Measurements from ENCODE around the gene AHNAK. TPM values are rescaled to one million over a fixed set of nuclear protein-coding genes. Genes with fewer than 3 reads are reported as not detected.

The AHNAK gene
- polyA plus RNA-seq, 1 experiment: 145 TPM

DNA sequence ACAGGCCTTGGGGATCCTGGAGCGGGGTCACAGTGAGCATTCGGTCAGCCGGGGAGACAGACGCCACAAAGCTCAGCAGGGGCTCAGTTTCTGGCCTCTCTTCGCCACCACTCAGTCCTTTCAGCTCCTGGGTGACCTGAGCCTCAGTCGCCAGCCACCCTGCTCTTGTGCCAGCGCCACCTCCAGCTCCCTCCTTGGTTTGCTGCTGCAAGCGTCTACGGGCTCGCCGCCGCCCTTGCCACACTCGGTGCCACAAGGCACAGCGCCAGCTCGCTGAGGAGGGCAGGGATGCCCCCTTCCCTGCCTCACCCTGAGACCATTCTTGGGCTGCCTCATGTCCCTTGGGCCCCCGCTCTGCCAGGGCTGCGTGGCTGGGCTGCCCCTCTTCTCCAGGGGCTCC is 28.6 kb upstream of the AHNAK start:
- TF ChIP-seq, protein P1, sequence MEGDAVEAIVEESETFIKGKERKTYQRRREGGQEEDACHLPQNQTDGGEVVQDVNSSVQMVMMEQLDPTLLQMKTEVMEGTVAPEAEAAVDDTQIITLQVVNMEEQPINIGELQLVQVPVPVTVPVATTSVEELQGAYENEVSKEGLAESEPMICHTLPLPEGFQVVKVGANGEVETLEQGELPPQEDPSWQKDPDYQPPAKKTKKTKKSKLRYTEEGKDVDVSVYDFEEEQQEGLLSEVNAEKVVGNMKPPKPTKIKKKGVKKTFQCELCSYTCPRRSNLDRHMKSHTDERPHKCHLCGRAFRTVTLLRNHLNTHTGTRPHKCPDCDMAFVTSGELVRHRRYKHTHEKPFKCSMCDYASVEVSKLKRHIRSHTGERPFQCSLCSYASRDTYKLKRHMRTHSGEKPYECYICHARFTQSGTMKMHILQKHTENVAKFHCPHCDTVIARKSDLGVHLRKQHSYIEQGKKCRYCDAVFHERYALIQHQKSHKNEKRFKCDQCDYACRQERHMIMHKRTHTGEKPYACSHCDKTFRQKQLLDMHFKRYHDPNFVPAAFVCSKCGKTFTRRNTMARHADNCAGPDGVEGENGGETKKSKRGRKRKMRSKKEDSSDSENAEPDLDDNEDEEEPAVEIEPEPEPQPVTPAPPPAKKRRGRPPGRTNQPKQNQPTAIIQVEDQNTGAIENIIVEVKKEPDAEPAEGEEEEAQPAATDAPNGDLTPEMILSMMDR (IDR thresholded peaks at IDR 0.05; ENCODE audit: insufficient read depth, low read depth, low read length): no peak
- Histone ChIP-seq H3K4me3 (ENCODE audit: low read depth, low read length) (peak overlapping the region; percentile 63), H3K27me3 (ENCODE audit: control insufficient read depth, insufficient read depth, low read length) (no peaks in the 10 kb centered on the region), H3K36me3 (ENCODE audit: control insufficient read depth, insufficient read depth, low read length) (peaks cover 19% of the 10 kb centered on the region)
- ChIA-PET CTCF (interaction anchor here (0.5 to 2.8 kb wide), 7 partner anchors 10 to 306 kb away, joined by 3 to 16 read pairs (median 4); partner anchors contain the start of genes EML3, SLC3A2 and TUT1), POLR2A (no interaction called here)
- DNase-seq (ENCODE audit: low read depth): no peak

GRCh38 chr11:62574363-62575071 is 27.9 kb upstream of the AHNAK start:
- Histone ChIP-seq H3K27me3 (ENCODE audit: control insufficient read depth, insufficient read depth, low read length) (no peaks in the 10 kb centered on the region), H3K36me3 (ENCODE audit: control insufficient read depth, insufficient read depth, low read length) (peaks cover 21% of the 10 kb centered on the region), H3K4me3 (ENCODE audit: low read depth, low read length) (peak overlapping the region; percentile 63)
- CTCF ChIA-PET: interaction anchor here (0.5 to 2.8 kb wide), 8 partner anchors 11 to 307 kb away, joined by 3 to 16 read pairs (median 5); partner anchors contain the start of genes EML3, SLC3A2 and TUT1
- POLR2A ChIA-PET: interaction anchor here (0.5 to 1.3 kb wide), 10 partner anchors 10 to 511 kb away, joined by 3 to 25 read pairs (median 5); partner anchors contain the start of genes HNRNPUL2, TUT1 and ZBTB3
- no peak for DNase-seq (ENCODE audit: low read depth)
- TF ChIP-seq, protein P1 (IDR thresholded peaks at IDR 0.05; ENCODE audit: insufficient read depth, low read depth, low read length): no peak

- TF ChIP-seq, protein P1 (IDR thresholded peaks at IDR 0.05; ENCODE audit: insufficient read depth, low read depth, low read length): no peak
- Histone ChIP-seq H3K36me3 (ENCODE audit: control insufficient read depth, insufficient read depth, low read length) (peaks cover 22% of the 10 kb centered on the region), H3K27me3 (ENCODE audit: control insufficient read depth, insufficient read depth, low read length) (no peaks in the 10 kb centered on the region), H3K4me3 (ENCODE audit: low read depth, low read length) (peak within 1 kb of the TSS; percentile 63)
- ChIA-PET CTCF (interaction anchor here (0.7 to 2.8 kb wide), 5 partner anchors 11 to 178 kb away, joined by 3 to 16 read pairs (median 6); no protein-coding TSS in a partner anchor), POLR2A (interaction anchor here (0.5 to 1.3 kb wide), 13 partner anchors 11 to 510 kb away, joined by 3 to 25 read pairs (median 5); partner anchors contain the start of genes HNRNPUL2, LRRN4CL, TUT1 and ZBTB3)
- DNase-seq (ENCODE audit: low read depth): peak; percentile 100
These were observed 27.2 kb upstream of the AHNAK start, which contains the start of gene EEF1G for GRCh38 chr11:62573592-62574362. Gene EEF1G, minus strand, starts transcription at chr11:62573891. Its CDS starts 49 bp downstream, at chr11:62573842.

GRCh38 chr11:62573006-62573591 is 26.5 kb upstream of the AHNAK start:
- no peak for DNase-seq (ENCODE audit: low read depth)
- Histone ChIP-seq H3K36me3 (ENCODE audit: control insufficient read depth, insufficient read depth, low read length) (peaks cover 20% of the 10 kb centered on the region), H3K4me3 (ENCODE audit: low read depth, low read length) (peak overlapping the region; percentile 57), H3K27me3 (ENCODE audit: control insufficient read depth, insufficient read depth, low read length) (no peaks in the 10 kb centered on the region)
- ChIA-PET POLR2A (interaction anchor here (0.6 to 1.3 kb wide), 11 partner anchors 12 to 181 kb away, joined by 3 to 25 read pairs (median 4); partner anchors contain the start of genes HNRNPUL2, LRRN4CL, TUT1 and ZBTB3), CTCF (interaction anchor here (0.7 to 4.6 kb wide), 7 partner anchors 12 to 178 kb away, joined by 3 to 31 read pairs (median 6); no protein-coding TSS in a partner anchor)
- TF ChIP-seq, protein P1 (IDR thresholded peaks at IDR 0.05; ENCODE audit: insufficient read depth, low read depth, low read length): no peak
